ENCODE measurements around the gene TPBGL.

TPBGL gene

DNA sequence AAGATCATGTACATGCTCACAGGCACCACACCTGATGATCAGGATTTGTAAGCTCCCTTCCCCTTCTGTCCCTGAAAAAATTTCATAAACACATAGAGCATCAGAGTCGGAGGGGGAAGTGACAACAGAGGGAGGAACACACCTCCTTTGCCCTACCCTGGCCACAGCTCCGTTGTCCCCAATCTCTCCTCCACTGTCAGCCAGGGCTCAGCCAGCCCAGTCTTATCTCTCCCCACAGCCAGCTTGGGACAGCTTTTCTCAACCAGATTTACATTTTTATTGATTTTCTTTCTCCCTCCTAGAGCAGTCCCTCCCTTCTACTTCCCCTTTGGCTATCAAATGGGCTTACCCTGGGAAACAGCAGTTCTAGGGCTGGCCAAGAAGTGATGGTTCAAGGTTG lies 32.1 kb upstream of the TPBGL start:
- DNase-seq (ENCODE audit: low spot score): no peak

GRCh38 chr11:75212411-75212810 lies 28.2 kb upstream of the TPBGL start:
- no peak for DNase-seq (ENCODE audit: low spot score)

- peak; percentile 77 for DNase-seq (ENCODE audit: low spot score)
These were observed 26.2 kb upstream of the TPBGL start for GRCh38 chr11:75214411-75214821.

DNA sequence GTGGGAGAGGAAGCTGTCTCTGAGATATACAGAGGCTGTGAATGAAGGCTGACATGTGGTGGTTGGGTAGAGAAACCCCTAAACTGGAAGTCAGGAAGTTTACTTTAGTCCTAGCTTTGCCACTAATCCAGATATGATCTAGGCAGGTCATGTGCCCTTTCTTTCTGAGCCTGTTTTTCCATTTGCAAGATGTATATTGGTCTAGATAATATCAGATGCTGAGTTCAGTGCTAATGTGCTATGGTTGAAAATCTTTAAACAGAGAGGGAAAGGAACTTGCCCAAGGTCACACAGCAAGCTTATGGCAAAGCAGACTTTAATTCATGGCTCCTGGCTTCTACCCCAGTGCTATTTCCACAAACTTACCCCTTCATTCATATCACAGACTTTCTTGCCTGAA lies 25.7 kb upstream of the TPBGL start:
- DNase-seq (ENCODE audit: low spot score): no peak

DNA sequence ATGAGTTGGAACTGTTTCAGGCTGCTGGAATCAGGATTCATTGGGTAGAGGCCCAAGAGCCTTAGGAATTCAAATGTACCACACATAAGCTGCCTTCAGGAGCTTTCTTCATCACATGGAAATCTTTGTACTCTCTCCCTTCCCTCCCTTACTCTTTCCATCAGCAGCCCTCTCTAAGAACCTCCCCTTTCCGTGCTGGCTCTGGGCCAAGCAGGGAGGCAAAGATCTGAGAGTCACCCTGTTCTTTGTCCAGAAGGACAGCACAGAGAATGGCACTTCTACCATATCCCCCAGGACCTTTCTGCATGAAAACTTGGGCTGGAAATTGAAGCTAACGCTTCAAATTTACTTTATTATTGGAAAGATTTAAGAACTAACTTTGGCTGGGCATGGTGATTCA lies 20.7 kb upstream of the TPBGL start:
- no peak for DNase-seq (ENCODE audit: low spot score)

GRCh38 chr11:75223954-75224643 lies 16.5 kb upstream of the TPBGL start:
- no peak for DNase-seq (ENCODE audit: low spot score)

- DNase-seq (ENCODE audit: low spot score): no peak
These were observed 14.8 kb upstream of the TPBGL start for GRCh38 chr11:75225794-75226193.

- no peak for DNase-seq (ENCODE audit: low spot score)
These were observed 11.1 kb upstream of the TPBGL start for GRCh38 chr11:75229466-75229865.

DNA sequence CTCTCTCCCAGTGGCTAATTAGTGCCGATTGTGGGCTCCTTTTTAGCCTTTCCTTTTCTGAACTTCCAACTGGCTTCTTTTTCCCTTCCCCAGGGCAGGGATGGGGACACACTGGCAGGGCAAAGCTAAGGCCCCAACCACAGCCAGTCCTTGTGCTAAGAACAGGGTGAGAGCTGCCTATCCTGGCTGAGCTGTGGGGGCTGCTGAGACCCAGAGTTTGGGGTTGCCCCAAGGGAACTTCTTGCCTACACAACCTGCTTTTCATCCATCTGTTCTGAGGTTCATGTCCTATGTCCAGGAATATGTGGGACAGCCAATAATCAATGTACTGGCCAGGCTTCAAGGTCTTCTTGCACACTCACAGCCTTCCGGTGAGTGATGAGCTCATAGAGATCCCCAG lies 10.0 kb upstream of the TPBGL start:
- no peak for DNase-seq (ENCODE audit: low spot score)

- DNase-seq (ENCODE audit: low spot score): peak; percentile 67
These were observed 6.8 kb upstream of the TPBGL start for GRCh38 chr11:75233754-75234172.

GRCh38 chr11:75236062-75236461 lies 4.5 kb upstream of the TPBGL start:
- DNase-seq (ENCODE audit: low spot score): no peak

DNA sequence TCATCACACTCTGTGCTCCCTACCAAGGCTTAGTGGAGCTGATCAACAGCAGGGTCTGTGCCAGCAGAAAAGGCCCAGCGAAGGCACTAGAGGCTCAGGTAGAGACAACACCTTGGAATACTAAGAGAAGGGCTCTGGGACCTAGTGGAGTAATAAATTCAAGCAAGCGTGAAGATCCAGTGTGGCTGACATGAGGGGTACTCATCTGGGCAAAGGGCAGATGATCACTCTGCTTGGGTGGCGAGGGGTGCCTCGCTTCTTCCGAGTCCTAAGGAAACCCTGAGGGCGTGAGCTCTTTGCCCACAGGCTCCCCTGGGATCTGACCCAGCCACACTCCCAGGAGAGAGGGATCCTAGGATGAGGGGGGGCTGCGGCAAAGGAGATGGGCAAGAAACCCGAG lies 3.5 kb upstream of the TPBGL start:
- no peak for DNase-seq (ENCODE audit: low spot score)

DNA sequence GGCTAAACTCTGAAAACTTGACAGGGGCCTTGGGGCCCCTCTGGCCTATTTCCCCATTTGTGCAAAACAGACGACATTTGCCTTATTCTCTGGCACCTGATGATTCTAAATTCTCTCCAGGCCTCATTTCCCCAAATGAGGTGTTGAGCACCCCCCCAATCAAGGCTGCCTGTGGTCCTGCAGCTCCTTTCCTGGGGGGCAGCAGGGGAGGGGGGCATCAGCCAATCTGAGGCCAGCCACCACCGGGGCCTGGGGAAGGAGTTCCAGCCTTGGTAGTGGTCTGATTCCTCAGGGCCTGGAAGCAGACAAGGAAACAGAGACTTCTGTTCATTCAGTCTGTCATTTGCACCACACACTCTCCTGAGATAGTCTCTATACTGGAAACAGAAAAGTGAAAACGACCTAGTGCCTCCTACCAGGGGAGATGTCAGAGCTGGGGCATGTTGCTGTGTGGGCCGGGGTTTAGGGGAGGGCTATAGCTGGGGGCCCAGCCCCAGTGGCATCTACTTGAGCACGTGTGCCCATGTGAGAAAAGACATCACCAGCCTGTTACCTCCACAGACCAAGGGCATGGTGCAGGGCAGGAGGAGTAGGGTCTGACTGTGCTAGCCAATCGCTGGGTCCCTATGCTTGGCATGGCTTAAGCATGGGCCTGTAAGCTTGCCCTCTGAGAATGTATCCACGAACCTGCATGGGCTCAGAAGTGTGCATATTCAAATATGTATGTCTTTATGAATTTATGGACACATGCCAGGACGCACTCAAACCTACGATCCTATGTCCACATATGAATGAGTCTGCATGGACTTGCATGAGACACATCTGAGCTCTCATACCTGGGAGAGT lies 1.8 kb upstream of the TPBGL start:
- no peak for DNase-seq (ENCODE audit: low spot score)

DNA sequence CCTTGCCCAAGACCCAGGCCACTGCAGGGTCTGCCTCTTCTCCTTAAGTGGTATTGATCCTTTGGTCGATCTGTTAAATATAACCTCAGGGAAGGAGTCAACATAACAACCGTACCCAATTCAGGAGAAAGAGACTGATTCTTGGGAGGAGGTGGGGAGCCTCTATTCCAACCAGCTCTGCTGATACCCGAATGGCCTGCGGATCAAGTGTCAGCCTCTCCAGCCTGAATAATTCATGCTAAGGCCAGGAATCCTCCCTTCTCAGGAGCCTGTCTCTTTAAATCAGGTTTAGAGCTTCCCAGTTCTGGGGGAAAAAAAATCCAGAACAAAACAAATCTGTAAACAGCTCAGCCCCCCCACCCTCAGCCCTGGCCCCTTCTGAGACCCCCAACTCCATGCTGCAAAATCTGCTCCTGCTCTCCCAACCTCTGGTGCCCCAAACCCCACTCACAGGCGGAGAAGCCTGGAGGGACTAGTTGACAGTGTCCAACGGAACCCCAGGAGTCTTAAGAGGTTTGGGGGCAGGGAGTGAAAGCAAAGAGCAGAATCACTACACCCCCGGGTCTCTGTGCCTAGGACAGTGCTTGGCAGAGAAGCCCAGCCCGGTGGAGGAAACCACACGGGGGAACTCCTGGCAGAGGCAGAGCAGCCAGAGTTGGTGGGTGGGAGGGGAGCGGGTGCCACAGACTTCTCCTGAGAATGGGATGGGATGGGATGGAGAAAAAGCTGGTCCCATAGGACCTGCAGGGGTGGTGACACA lies 863 bp upstream of the TPBGL start:
- no peak for DNase-seq (ENCODE audit: low spot score)

GRCh38 chr11:75241036-75241905 lies 697 bp downstream of the TPBGL start:
- peak; percentile 99 for DNase-seq (ENCODE audit: low spot score)

DNA sequence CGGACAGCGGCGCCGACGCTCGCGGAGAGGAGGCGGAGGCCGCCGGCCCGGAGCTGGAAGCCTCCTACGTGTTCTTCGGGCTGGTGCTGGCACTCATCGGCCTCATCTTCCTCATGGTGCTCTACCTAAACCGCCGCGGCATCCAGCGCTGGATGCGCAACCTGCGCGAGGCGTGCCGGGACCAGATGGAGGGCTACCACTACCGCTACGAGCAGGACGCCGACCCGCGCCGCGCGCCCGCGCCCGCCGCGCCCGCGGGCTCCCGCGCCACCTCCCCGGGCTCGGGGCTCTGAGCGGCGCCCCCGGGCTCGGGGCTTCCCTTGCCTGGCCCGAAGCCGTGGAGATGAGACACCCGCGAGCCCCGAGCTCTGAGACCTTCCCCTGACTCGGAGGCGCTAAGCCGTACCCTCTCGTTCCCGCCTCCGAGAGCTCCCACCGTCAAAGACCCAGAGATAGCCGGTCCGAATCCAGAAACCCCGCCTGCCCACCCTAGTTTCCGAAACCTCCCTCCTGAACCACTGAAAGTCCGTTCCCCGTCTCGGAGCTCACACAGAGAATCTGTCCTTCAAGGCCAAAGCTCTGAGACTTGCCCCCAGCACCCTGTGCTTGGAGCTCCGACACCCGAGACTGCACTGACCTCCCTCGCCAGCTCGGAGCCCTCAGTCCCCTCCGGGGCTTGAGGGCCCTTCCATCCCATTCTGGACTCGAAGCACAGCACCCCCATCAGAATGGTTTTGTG lies 1.5 kb downstream of the TPBGL start:
- no peak for DNase-seq (ENCODE audit: low spot score)

GRCh38 chr11:75242722-75243600 lies 2.4 kb downstream of the TPBGL start:
- DNase-seq (ENCODE audit: low spot score): no peak

- no peak for DNase-seq (ENCODE audit: low spot score)
These were observed 3.7 kb downstream of the TPBGL start for GRCh38 chr11:75244052-75244814.

- DNase-seq (ENCODE audit: low spot score): no peak
These were observed 4.9 kb downstream of the TPBGL start for GRCh38 chr11:75245356-75246005.
